Epithelial cell of esophagus (primary cell): ENCODE measurements around the gene PLEKHG2.

Experiments used
- DNase-seq: peaks from one replicate; pipeline ENCODE4 v3.0.0; 2010; ENCODE audit warnings: low read depth
- H3K4me3 ChIP-seq: 2 replicates; pipeline ENCODE4 v1.5.1; 2011; ENCODE audit warnings: mild to moderate bottlenecking, low read length, control low read depth
- CTCF ChIP-seq: IDR thresholded peaks from 2 replicates; pipeline ENCODE4 v1.5.1; 2011; ENCODE audit warnings: low read depth, mild to moderate bottlenecking, low read length, control low read depth, inconsistent platforms; ENCODE audit not compliant: insufficient read depth; ENCODE audit errors: missing control alignments

Gene PLEKHG2

GRCh38 chr19:39426170-39426569 is 13.7 kb downstream of the PLEKHG2 start:
- no peak for TF ChIP-seq CTCF
- no peak overlapping the region for H3K4me3 ChIP-seq
- DNase-seq = no peak

GRCh38 chr19:39427707-39428106 is 15.2 kb downstream of the PLEKHG2 start:
- no peak overlapping the region for H3K4me3 ChIP-seq
- no peak for DNase-seq
- no peak for TF ChIP-seq CTCF

- no peak overlapping the region for H3K4me3 ChIP-seq
- TF ChIP-seq CTCF = no peak
- no peak for DNase-seq
Measured at GRCh38 chr19:39428283-39429112, 16.0 kb downstream of the PLEKHG2 start.

GRCh38 chr19:39430675-39431593 is 18.5 kb downstream of the PLEKHG2 start:
- peak; percentile 97 for DNase-seq
- H3K4me3 ChIP-seq = no peak overlapping the region
- TF ChIP-seq CTCF = no peak

- H3K4me3 ChIP-seq = no peak overlapping the region
- TF ChIP-seq CTCF = no peak
- no peak for DNase-seq
Measured at GRCh38 chr19:39432677-39433025, 20.2 kb downstream of the PLEKHG2 start.

GRCh38 chr19:39433480-39434079 is 21.1 kb downstream of the PLEKHG2 start:
- no peak overlapping the region for H3K4me3 ChIP-seq
- DNase-seq = no peak
- no peak for TF ChIP-seq CTCF
